ENCODE data around the gene RELCH.
"Not testable (repeated sequence)": the region's sequence is repeated elsewhere in the genome, so short reads cannot be mapped to it uniquely, and the experiment has no call there.

Gene RELCH

DNA sequence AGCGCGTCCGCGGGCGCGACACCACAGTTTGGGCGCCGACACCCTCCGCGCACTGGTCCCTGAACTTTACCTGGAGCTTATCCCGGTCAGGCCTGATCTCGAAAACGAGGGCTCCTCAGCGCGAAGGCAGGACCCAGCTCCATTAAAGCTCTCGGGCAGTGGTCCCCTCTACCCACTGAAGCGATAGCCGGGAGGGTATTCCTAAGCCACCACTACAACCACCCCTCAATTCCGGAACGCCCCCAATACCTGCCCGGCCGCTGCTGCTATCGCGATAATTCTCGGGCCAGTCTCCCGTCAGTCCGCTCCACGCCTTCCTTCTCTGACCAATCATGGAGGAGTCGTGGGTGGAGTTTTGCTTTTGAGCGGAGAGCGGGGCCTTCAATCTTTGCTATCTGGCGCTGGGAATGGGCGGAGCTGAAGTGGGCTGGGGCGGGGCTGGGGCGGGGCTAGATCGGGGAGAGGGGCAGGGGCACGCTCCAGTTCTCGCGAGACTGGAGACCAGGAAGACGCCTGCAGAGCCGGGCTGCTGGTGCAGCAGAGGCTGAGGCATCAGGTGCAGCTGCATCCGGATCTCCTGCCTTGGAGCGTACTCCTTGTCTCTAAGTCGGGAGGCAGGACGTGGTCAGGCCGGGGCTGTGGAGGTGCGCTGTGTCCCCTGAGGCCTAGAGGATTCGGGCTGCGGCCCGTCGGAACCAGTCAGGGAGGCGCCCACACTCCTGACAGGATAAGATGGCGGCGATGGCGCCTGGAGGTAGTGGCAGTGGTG, at the start of gene RELCH, which contains the start of gene PIGN:
Gene RELCH (plus strand): TSS at position 482 of the 769 bp plus-strand sequence. CDS start 251 bp downstream, at position 733.
Gene PIGN (minus strand): TSS at position 283 of the 769 bp plus-strand sequence. CDS start 25,703 bp downstream, outside the sequence.
- peak; percentile 84 to 96 for DNase-seq

DNA sequence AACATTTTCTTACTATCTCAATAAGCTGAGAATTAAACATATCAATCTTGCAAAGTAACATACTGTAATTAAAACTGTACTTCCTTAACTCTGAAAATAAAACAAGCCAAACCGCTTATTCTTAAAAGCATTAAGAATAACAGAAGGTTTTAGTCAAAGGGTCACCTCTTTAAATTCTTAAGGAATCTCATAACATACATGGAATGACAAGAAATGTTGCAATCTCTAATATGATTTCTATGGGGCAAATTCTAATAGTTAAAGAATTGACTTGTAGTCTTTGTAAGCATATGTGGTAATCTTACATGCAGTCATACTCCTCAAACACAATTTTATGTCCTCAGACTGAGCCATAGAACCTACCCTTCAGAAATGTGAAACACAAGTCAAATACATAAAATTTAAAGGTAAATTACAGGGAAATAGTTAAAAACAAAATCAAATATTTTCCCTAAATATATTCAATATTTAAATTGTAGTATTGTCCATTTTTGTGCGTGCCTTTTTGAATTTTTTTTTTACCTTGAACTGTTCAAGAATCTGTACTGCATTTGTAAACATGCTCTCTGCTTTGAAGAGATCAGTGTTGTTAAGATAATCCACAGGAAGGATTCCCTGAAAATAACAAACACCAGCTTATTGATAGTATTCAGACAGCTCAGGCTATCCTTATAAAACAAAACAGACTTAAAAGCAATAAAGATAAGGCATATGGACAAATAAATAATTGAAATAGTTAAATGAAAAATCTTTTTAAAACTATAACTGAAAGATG, 48.4 kb upstream of the RELCH start:
- no peak for DNase-seq

DNA sequence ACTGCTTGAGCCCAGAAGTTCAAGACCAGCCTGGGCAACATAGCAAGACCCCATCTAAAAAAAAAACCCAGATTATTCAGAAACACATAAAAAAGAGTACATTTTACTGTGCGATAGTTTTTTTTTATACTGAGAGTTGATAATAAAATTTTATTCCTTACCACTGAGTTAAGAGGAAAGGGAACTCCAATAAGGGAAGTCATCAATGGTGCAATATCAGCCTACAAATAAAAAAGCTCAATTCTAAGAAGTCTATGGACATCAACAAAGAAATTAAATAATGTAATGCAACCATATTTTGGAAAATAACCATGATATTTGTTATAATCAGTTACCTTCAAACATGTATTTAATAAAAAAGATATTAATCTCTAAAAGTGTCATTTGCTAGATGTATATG, 46.8 kb upstream of the RELCH start:
- no peak for DNase-seq

DNA sequence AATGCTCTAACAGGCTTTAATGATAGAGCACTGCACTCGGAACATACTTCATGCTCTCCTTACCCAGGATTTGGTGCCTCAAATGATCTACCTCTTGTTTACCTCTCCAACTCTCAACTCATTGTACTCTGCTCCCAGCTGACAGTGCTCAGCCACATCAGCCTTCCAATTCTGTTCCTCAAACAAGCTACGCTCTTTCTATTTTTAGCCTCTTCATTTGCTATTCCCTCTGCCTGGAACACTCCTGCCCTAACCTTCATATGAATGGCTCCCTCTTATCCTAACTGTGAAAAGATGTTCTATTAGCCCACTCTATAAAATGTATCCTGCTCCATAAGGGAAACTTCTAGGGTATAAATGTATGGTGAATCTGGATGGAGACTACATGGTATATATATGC, 42.7 kb upstream of the RELCH start:
- no peak for DNase-seq

GRCh38 chr18:62151068-62151771, 35.8 kb upstream of the RELCH start:
- DNase-seq = no peak

DNA sequence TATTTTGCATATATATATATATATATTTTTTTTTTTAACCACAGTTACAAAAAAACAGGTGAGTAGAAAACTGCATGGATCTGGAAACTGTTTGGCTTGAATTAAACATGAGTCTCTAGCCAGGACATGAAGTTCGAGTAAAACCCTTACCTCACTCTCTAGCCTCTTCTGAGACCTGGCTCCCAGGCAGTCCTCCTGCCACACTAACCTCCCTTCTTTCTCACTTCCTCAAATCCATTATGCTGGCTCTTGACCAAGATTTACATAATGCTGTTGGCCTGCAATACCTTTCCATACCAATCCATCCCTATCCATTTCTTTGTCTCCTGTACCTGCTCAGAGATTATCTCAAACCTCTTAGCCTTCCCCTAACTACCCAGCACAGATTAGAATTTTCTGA, 34.2 kb upstream of the RELCH start:
- DNase-seq = no peak

DNA sequence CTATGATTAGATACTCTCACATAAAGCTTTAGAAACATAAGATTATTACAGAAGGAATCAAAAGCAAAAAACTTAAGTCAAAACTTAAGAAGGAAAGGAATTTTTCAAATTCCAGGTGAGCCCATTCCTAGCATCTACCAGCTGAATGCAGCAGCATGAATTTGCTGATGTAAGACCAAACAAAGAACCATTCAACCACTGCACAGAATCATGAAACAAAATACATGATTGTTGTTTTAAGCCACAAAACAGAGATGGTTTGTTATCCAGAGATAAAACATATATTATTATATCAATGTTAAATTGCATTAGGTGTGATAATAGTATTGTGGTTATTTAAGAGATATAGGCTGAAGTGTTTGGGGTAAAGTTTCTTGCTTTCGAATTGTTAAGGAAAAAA, 29.2 kb upstream of the RELCH start:
- no peak for DNase-seq

- DNase-seq = no peak
These were observed 22.7 kb upstream of the RELCH start for GRCh38 chr18:62164310-62164709.

DNA sequence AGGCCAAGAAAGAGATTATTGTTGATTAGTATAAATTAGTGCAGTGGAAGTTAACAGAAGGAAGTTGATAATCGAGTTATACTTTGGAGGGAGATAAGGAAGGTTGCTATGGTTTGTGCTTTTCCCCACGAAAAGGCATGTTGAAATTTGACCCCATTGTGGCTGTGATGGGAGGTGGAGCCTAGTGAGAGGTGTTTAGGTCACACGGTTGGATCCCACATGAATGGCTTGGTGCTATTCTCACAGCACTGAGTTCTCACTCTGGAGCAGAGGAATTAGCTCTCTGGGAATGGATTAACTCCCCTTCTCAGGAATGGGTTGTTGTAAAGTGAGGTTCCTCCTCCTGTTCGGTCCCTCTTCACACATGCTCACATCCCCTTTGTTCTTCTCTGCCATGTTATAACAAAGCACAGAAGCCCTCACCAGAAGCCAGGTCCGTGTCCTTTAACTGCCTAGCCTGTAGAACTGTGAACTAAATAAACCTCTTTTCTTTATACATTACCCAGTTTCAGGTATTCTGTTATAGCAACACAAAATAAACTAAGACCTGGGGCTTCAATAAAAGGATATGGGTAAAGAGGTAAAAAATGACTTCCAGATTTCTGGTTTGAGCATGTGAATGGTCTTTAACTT, 22.1 kb upstream of the RELCH start:
- DNase-seq = no peak

DNA sequence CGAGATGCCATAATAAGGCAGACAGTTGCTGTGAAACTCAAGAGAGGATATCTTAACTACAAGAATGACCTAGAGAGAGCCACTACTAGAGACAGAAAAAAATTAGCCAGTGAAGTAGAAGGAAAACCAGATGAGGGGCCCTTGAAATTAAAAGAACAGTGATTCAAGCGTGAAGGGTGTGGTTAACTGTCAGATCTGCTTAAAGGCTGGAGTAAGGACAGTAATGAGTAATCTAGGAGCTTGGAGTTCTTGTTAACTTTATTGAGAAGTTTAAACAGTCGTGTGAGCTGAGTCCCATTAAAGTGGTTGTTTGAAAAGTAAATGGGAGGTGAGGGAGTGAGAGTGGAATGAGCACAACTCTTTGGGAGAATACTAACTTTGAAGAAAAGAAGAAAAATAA, 21.5 kb upstream of the RELCH start:
- no peak for DNase-seq

DNA sequence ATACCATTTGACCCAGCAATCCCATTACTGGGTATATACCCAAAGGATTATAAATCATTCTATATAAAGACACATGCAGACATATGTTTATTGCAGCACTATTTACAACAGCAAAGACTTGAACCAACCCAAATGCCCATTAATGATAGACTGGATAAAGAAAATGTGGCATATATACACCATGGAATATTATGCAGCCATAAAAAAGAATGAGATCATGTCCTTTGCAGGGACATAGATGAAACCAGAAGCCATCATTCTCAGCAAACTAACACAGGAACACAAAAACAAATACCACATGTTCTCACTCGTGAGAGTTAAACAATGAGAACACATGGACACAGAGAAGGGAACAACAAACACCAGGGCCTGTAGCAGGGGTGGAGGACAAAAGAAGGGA, 20.5 kb upstream of the RELCH start:
- not testable (repeated sequence) for DNase-seq

GRCh38 chr18:62170857-62171256, 16.2 kb upstream of the RELCH start:
- no peak for DNase-seq

DNA sequence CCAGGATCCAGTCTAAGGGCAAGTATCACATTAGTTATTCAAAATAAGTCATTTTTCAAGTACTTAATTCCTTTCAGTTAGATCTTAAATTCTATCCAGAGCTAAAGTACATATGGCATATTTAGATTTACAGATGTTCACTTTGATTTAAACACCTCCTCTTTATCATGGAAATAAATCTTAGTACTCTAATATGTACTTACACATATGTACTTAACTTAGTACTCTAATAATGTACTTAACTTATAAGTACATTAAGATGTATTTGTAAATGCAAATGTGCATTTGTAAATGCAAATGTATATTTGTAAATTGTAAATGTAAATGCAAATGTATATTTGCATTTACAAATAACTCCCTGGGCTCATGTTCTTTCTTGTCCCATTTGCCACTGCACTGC, 14.8 kb upstream of the RELCH start:
- no peak for DNase-seq

DNA sequence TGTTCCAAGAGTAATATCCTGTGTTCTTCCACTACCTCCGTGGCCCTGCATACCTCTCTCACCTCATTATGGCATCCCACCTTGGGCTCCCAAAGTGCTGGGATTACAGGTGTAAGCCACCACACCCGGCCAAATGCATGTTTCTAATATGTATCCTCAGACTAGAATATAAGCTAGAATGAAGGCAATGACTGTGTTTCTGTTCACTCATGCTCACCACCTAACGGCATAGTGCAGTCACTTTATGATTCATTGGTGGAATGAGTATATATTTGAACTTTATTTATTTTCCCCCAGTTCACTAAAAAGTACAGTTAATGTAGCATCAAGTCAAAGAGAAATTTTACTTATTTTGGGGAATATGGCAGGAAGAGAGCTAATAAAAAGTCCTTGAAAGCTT, 11.5 kb upstream of the RELCH start:
- DNase-seq = no peak

GRCh38 chr18:62177271-62177670, 9.8 kb upstream of the RELCH start:
- DNase-seq = no peak

- no peak for DNase-seq
These were observed 7.8 kb upstream of the RELCH start for GRCh38 chr18:62179213-62179612.

GRCh38 chr18:62182220-62182619, 4.8 kb upstream of the RELCH start:
- DNase-seq = no peak

GRCh38 chr18:62183578-62184195, 3.4 kb upstream of the RELCH start:
- DNase-seq = peak in 1 of 2 experiments; percentile 4

- DNase-seq = no peak
These were observed 619 bp upstream of the RELCH start for GRCh38 chr18:62186499-62186773.

- DNase-seq = peak in 1 of 2 experiments; percentile 15
These were observed 772 bp downstream of the RELCH start for GRCh38 chr18:62187543-62188510.

GRCh38 chr18:62189208-62189607, 2.2 kb downstream of the RELCH start:
- no peak for DNase-seq

GRCh38 chr18:62196079-62196478, 9.0 kb downstream of the RELCH start:
- no peak for DNase-seq
